NB4 (cell line): Measurements from ENCODE around the gene UBE2L3.
"Not testable (repeated sequence)": the region's sequence is repeated elsewhere in the genome, so short reads cannot be mapped to it uniquely, and the experiment has no call there.

ENCODE experiments used
- DNase-seq: peaks from one replicate; pipeline ENCODE4 v3.0.0; 2010; ENCODE audit warnings: low read depth
- H3K4me3 ChIP-seq: one replicate; pipeline ENCODE4 v1.5.1; 2011; ENCODE audit warnings: mild to moderate bottlenecking, low read depth, low read length, moderate library complexity
- CTCF ChIP-seq: IDR thresholded peaks from one replicate; pipeline ENCODE4 v1.5.1; 2012; ENCODE audit warnings: low read depth, low read length
- MAX ChIP-seq: IDR thresholded peaks from 2 replicates; pipeline ENCODE4 v1.6.1; 2011; ENCODE audit warnings: low read depth, low read length
- MYC ChIP-seq: IDR thresholded peaks from 2 replicates; pipeline ENCODE4 v1.6.1; 2011; ENCODE audit warnings: low read depth, low read length
- POLR2A ChIP-seq: IDR thresholded peaks from 2 replicates; pipeline ENCODE4 v1.6.1; 2011; ENCODE audit warnings: mild to moderate bottlenecking; ENCODE audit not compliant: insufficient read length; ENCODE audit errors: extremely low read depth

Gene UBE2L3

GRCh38 chr22:21599053-21599893, 31.8 kb downstream of the UBE2L3 start:
- TF ChIP-seq CTCF (no peak), MYC (no peak), MAX (no peak), POLR2A (no peak)
- no peak overlapping the region for H3K4me3 ChIP-seq
- DNase-seq, result no peak

GRCh38 chr22:21602579-21602978, 35.1 kb downstream of the UBE2L3 start:
- no peak overlapping the region for H3K4me3 ChIP-seq
- TF ChIP-seq POLR2A (no peak), MYC (no peak)
- DNase-seq, result no peak

- no peak for TF ChIP-seq MYC
- no peak for TF ChIP-seq MAX
- no peak for TF ChIP-seq POLR2A
- no peak for TF ChIP-seq CTCF
- no peak for DNase-seq
- H3K4me3 ChIP-seq, result no peak overlapping the region
These were observed 36.5 kb downstream of the UBE2L3 start for GRCh38 chr22:21603973-21604372.

GRCh38 chr22:21605887-21606564, 38.5 kb downstream of the UBE2L3 start:
- DNase-seq, result no peak
- H3K4me3 ChIP-seq, result no peak overlapping the region
- TF ChIP-seq POLR2A (no peak), MAX (no peak), CTCF (no peak), MYC (no peak)

GRCh38 chr22:21606775-21607174, 39.3 kb downstream of the UBE2L3 start:
- no peak overlapping the region for H3K4me3 ChIP-seq
- TF ChIP-seq MYC, result no peak
- no peak for TF ChIP-seq CTCF
- no peak for TF ChIP-seq POLR2A
- DNase-seq, result no peak

GRCh38 chr22:21609556-21610157, 42.1 kb downstream of the UBE2L3 start:
- H3K4me3 ChIP-seq, DNase-seq: not testable (repeated sequence)
